ENCODE results near the gene FRG1. TPM values are rescaled to one million over a fixed set of nuclear protein-coding genes. Genes with fewer than 3 reads are reported as not detected.
"Not testable (repeated sequence)": the region's sequence is repeated elsewhere in the genome, so short reads cannot be mapped to it uniquely, and the experiment has no call there.

The FRG1 gene
- polyA plus RNA-seq, 12 donors = 30.6 to 64.9 (median 39.9) TPM; not detected in 1

- no peak for DNase-seq
Observed at GRCh38 chr4:189981970-189982369, 41.3 kb downstream of the FRG1 start.

GRCh38 chr4:189983916-189984526, 43.3 kb downstream of the FRG1 start:
- not testable (repeated sequence) for DNase-seq

- DNase-seq = not testable (repeated sequence)
Observed at GRCh38 chr4:189984661-189985060, 44.0 kb downstream of the FRG1 start.

GRCh38 chr4:189985651-189986243, 45.1 kb downstream of the FRG1 start:
- DNase-seq = not testable (repeated sequence)

- no peak for DNase-seq
Observed at GRCh38 chr4:189988877-189989431, 48.3 kb downstream of the FRG1 start.

GRCh38 chr4:189989941-189990340, 49.3 kb downstream of the FRG1 start:
- DNase-seq = not testable (repeated sequence)

Other genes with a start within 250 kb of the FRG1 start
- gene FRG2, start 86.4 kb downstream of the FRG1 start, polyA plus RNA-seq (ENCODE audit: insufficient read length in 12 of 12) = not detected
- under 1 TPM in 1 of 12 donors, not detected in 11; 0.05 TPM for gene DBET, start 123.6 kb downstream of the FRG1 start, polyA plus RNA-seq (ENCODE audit: insufficient read length in 12 of 12)
- gene DUX4, start 232.9 kb downstream of the FRG1 start, polyA plus RNA-seq (ENCODE audit: insufficient read length in 12 of 12) = 1 to 10 TPM in 1 of 12 donors, under 1 TPM in 3, not detected in 8; 0.21 to 1.1 (median 0.71) TPM

All from muscle of arm (tissue), 12 donors.